ENCODE data around the gene DDX41.

Gene DDX41

GRCh38 chr5:177483994-177484901 is 32.5 kb downstream of the DDX41 start:
- no peak for DNase-seq (ENCODE audit: low read depth)

- no peak for DNase-seq (ENCODE audit: low read depth)
Observed at GRCh38 chr5:177483042-177483441, 33.7 kb downstream of the DDX41 start.

- no peak for DNase-seq (ENCODE audit: low read depth)
Observed at GRCh38 chr5:177482359-177482795, 34.4 kb downstream of the DDX41 start.

- peak; percentile 67 for DNase-seq (ENCODE audit: low read depth)
Observed at GRCh38 chr5:177479774-177480173, 37.0 kb downstream of the DDX41 start.

GRCh38 chr5:177478711-177479646 is 37.8 kb downstream of the DDX41 start:
- no peak for DNase-seq (ENCODE audit: low read depth)

DNA sequence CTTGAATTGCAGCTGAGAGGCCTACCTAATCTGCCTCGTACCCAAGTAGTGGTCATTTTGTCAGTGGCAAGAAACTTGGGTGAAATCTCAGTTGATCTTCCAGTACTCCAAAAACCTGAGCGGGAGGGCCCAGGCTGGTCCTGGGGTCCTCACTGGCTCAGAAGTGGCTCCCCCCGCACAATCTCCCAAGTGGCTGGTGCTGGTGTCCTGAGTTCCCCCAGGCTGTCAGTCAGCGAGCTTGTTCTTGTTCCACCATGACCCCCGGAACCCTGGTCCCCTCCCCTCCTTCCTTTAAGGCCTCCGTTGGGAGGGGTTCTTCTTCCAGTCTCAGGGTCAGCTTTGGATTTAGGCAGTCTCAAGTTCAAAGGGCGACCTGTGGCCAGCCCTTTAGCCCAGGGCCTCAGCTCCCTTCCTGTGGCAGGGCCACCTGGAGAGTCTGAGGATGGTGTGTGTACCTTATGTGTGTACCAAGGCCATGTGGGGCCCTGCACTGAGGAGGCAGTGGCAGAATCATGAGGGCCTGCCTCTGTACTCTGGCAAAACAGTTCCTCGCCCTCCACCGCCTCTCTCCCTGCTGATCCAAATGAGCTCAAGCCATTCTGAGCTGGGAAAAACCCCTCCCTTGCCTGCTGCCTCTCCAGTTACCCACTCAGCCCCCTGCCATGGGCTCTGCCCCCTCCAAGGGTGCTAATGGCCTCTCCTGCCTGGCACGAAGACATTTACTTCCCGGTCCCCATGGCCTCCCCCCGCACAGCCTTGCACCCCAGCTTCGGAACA is 38.9 kb downstream of the DDX41 start:
- DNase-seq (ENCODE audit: low read depth) = no peak

DNA sequence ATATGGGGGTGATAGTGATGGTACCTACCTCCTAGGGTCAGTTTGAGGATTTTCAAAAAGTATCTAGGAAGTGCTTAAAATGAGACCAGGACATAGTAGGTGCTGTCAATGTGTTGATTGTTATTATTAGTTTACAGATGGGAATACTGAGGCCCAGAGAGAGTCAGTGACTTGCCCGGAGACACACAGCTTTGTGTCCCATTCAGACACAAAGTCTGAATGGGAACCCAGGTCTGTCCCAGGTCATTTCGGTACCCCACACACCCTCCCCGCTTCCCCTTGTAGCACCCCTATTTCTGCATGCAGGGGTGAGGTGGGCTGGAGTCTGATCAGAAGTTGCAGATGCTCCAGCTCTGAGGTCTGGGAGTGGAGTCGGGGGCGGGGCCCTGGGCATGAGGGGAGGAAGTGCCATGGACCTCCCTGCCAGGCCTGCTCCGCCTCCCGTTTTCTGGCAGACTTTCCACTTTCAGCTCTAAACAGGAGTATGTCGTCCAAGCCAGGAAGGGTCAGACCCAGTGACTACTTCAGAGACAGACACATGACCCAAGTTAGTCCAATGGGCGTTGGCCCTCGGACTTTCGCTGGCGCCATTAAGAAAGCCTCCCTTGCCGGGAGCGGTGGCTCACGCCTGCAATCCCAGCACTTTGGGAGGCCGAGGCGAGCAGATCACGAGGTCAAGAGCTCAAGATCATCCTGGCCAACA is 40.1 kb downstream of the DDX41 start:
- DNase-seq (ENCODE audit: low read depth) = no peak

GRCh38 chr5:177475563-177476427 is 41.0 kb downstream of the DDX41 start:
- no peak for DNase-seq (ENCODE audit: low read depth)

DNA sequence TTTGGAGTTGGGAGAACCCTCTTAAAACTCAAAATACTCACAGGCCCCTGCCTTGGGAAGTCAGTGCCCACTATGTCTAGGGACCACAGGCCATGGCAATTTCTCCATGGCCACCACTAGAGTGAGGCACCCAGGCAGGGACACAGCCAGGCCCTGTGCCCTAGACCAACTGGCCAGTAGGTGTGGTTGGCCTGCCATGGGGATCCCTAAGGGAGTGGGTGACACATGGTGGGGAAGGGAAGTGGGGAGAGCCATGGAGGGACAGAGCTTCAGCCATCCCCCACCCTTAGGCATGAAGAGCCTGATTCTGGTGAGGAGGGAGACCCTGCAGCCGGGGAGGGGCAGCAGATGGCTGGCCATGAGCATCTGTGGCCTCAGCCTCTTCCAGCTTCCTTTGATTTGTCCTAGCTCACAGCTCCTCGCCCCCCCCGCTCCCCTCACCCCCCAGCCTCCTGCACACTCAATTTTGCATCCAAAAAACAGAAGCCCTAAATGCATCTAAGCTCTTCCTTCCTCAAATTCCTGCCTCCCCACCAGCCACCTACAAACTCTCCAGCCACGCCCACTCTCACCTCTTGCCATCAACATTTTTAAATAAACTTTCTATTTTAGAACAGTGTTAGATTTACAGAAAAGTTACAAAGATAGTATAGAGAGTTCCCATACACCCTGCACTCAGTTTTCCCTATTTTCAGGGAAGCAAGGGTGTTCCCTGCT is 41.8 kb downstream of the DDX41 start:
- no peak for DNase-seq (ENCODE audit: low read depth)

DNA sequence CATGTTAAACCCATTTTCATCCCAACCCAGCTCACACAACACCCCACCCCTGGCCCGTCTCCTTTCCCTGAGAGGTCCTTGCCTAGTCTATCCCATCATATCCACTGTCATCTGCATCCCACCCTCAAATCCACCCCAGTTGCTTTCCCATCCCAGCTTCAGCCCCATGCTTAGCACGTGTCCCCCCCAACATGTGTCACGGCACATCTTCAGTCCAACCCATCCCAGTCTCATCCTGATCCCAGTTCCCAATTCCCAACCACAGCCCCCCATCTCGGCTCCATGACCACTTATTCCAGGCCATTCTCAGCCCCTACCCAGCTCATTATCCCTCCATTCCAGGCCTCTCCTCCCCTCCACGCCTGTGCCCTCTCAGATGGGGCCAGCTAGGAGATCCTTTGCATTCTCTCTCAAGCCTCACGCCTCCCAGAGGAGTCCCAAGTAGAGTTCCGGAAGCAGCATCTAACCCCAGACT is 42.7 kb downstream of the DDX41 start:
- no peak for DNase-seq (ENCODE audit: low read depth)

DNA sequence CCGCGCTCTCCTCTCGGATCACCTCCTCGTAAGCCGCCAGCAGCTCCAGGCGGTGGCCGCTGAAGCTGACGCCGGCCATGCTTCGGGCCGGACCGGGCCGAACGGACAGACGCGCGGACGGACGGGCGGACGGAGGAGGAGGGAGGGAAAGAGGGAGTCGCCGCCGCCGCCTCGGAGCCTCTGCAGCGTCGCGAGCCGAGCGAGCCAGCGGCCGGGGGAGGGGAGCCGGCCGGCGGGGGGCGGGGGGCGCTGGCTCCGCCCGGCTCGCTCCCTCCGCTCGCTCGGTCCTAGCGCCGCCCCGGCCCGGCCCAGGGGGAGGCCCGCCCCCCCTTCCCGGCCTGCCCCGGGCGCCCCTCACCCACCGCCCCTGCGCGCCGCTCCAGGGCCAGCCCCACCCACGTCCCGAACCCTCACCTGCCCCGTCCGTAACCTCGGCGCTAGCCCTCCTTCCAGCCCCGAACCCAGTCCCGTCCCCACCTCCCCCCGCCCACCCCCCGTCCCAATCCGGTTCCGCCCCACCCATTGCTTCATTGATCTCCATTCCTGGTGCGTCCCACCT is 43.2 kb downstream of the DDX41 start, which contains the start of gene DBN1:
Gene DBN1, minus strand, starts transcription at position 192 of the 559 bp plus-strand sequence. Its CDS starts 113 bp downstream, at position 79.
- peak; percentile 62 for DNase-seq (ENCODE audit: low read depth)

DNA sequence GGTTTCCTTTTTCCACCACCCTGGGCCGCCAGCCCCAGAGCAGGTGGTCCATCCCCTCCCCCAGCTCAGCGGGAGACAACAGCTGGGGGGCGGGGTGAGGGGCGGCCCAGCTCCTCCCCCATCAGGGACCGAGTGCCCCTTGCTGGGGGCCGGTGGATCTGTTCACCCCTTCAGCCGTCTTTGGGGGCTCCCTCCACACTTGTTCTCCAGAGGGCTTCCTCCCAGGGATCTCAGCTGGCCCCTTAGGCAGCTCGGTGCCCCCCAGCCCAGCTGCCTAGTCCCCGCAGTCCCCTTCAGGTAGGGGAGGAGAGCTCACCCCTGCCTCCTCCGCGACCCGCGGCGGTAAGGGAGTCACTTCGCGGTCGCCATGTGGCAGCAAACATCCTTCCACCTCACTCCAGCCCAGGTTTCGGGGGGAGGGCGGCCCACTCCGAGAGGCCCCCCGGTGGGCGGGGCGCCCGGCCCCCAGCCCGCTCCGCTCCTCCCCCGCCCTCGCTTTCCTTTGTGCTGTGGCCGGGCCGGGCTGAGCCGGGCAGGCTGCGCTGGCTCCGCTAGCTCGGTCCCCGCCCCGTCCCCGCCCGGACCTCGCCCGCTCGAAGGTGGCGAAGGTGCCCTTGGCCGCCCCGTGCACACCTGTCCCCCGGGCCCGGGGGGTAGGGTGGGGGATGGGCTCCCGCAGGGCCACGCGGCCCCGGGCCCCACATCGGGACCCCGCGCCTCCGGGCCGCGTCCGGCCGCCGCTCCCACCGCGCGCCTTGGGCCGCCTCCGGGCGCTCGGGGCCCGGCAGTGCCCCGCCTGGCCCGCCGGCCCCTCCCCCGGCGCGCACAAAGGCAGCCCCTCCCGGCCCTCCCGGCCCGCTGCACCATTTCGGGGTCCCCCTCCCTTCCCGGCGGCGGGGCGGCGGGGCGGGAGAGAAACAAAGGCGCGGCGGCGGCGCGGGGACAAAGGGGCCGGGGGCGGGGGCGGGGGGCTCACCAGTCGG is 44.0 kb downstream of the DDX41 start:
- no peak for DNase-seq (ENCODE audit: low read depth)

- peak; percentile 80 for DNase-seq (ENCODE audit: low read depth)
Observed at GRCh38 chr5:177471610-177472356, 45.0 kb downstream of the DDX41 start.

DNA sequence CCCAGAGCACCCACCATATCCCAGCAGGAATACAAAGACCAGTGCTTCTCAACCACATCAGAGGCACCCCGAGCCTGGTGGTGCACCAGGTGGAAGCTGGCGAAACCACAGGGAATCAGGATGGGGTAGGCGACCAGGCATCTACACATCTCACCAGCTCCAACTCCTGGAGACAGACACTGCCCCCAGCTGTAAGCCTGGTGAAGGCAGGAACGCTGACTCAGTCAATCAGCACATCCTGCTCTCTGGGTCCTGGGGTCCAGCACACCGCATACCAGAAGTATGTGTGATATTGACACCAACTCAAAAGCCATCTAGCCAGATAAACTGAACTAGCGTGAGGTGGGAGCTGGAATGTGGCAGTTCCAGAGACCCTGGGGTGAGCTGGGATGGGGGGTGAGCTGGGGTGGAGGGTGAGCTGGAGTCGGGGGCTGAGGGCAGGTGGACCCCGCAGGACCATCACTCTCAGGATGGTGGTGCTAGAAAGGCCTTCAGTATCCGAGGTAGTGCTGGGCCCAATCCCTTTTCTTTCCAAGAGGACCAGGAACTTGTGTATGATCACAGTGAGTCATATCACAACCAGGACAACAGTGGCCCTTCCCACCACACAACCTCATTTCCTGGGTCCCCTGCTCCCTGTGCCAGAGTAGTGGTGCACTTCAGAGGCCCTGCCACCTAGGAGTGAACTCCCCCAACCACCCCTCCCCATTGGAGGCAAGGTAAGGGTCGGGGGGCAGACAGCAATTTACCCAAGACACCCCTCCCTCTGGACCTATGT is 45.8 kb downstream of the DDX41 start:
- peak; percentile 88 for DNase-seq (ENCODE audit: low read depth)

GRCh38 chr5:177469750-177470525 is 46.8 kb downstream of the DDX41 start:
- no peak for DNase-seq (ENCODE audit: low read depth)

Data from iris pigment epithelial cell (primary cell).